Right lobe of liver (tissue), 6 donors: ENCODE results near the gene SAMD5. TPM values are rescaled to one million over a fixed set of nuclear protein-coding genes. Genes with fewer than 3 reads are reported as not detected.

Source experiments
- ATAC-seq, 4 donors: fragments of 200-7000 bp; cut with Tn5 transposase; one replicate each; pipeline ENCODE4 v1.9.1; 2020; ENCODE audit warnings: mild to moderate bottlenecking in 4 of 4, moderate library complexity in 4 of 4
- DNase-seq, 3 donors: peaks; one replicate each; pipeline ENCODE4 v3.0.0-alpha.2; 2020
- H3K27ac ChIP-seq, 3 donors: fragments of 200-600 bp; one replicate each; pipeline ENCODE4 v1.8.0; 2022
- H3K27me3 ChIP-seq, 2 donors: fragments of 200-600 bp; one replicate each; pipeline ENCODE4 v1.8.0; 2022
- H3K36me3 ChIP-seq, 4 donors: fragments of 200-600 bp; sonication (generic) in 1 of 4; one replicate each; pipeline versions ENCODE4 v1.5.1 to v1.8.0; 2017 to 2022; ENCODE audit warnings: control low read depth in 1 of 4
- H3K4me1 ChIP-seq, 4 donors: fragments of 200-600 bp; sonication (generic) in 1 of 4; one replicate each; pipeline versions ENCODE4 v1.5.1 to v1.8.0; 2017 to 2022; ENCODE audit warnings: control low read depth in 1 of 4
- H3K4me3 ChIP-seq, 3 donors: fragments of 200-600 bp; one replicate each; pipeline ENCODE4 v1.8.0; 2022
- H3K9me3 ChIP-seq, 4 donors: fragments of 200-600 bp; sonication (generic) in 1 of 4; one replicate each; pipeline versions ENCODE4 v1.5.1 to v1.8.0; 2017 to 2022; ENCODE audit warnings: control low read depth in 1 of 4
- POLR2A ChIP-seq: fragments of 450-650 bp; IDR thresholded peaks from one replicate; pipeline ENCODE4 v1.6.1; 2017; ENCODE audit warnings: antibody characterized with exemption, mild to moderate bottlenecking
- WGBS: methylation state at CpG from one replicate; pipeline ENCODE4 v1.1.6; 2018; ENCODE audit warnings: low coverage, low lambda C conversion rate; ENCODE audit not compliant: insufficient coverage; ENCODE audit errors: missing lambda C conversion rate; 5-methylcytosine and 5-hydroxymethylcytosine counted together
- intact Hi-C, 2 donors: fragments of 100-400 bp; cut with DNase I; formaldehyde crosslinking; loops; one replicate each; pipeline versions ENCODE4 v1.11.2 to v1.14.1; 2022
- total RNA-seq, 6 experiments: library from RNA; depleted of rRNA in 2 of 6; stranded (reverse); fragments of >200 nt in 2 of 6; fragmentation: NEBNext Ultra II Directional in 3 of 6; extraction: Animal tissue kit (Norgen Biotek cat#: 25700) in 3 of 6; gene quantifications; one replicate each; pipeline versions ENCODE4 v1.1.0 to v1.2.4, GENCODE V29; 2016 to 2023
- TF ChIP-seq, protein P1 (sequence below), 4 donors: fragments of 200-600 bp in 3 of 4; fragments of 450-650 bp in 1 of 4; IDR thresholded peaks; one replicate each; pipeline versions ENCODE4 v1.5.1 to v1.8.0; 2016 to 2022; ENCODE audit warnings: antibody characterized with exemption in 4 of 4, mild to moderate bottlenecking in 2 of 4
- donor health status: DM: no; HTN: yes; CAD: no.
- donor health status: DM: no; HTN: no; CAD: no.
- donor health status: DM: no; HTN: no; CAD: no.
- donor health status: DM: no; HTN: yes; CAD: no.
- donor health status: DM: no; HTN: yes; CAD: no.

SAMD5 gene
- total RNA-seq, 6 experiments from 2014 or later: 9.5 to 17.6 (median 11.5) TPM

DNA sequence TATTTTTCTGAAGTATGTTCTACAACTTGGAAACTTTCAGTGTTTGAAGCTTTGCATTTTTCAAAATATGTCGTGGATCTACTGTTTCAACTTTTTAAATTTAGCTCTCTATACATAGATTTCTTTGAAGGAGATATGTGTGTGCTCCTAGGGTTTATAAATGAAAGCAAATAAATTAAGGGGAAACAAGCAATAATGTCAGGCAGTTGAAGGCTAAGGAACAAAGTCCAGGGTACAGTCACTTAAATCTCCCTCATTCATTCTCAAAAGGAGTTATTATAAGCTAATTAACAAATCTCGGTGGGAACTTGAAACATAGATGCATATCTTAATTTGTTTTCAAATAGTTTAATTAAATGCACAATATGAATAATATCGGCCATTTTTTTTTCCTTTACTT lies 79.4 kb downstream of the SAMD5 start:
- Histone ChIP-seq H3K36me3 (no peaks in the 10 kb centered on the region), H3K27me3 (no peaks in the 10 kb centered on the region), H3K4me3 (no peak overlapping the region), H3K27ac (no peak overlapping the region), H3K9me3 (no peaks in the 10 kb centered on the region), H3K4me1 (peaks cover 0 to 10% (median 0%) of the 10 kb centered on the region in 4 donors)
- intact Hi-C loops: no loop called here
- DNase-seq (no peak), ATAC-seq (no peak)
- WGBS: 80% methylated on average over 3 of the region's 3 CpGs
- TF ChIP-seq POLR2A: no peak
- TF ChIP-seq, protein P1, sequence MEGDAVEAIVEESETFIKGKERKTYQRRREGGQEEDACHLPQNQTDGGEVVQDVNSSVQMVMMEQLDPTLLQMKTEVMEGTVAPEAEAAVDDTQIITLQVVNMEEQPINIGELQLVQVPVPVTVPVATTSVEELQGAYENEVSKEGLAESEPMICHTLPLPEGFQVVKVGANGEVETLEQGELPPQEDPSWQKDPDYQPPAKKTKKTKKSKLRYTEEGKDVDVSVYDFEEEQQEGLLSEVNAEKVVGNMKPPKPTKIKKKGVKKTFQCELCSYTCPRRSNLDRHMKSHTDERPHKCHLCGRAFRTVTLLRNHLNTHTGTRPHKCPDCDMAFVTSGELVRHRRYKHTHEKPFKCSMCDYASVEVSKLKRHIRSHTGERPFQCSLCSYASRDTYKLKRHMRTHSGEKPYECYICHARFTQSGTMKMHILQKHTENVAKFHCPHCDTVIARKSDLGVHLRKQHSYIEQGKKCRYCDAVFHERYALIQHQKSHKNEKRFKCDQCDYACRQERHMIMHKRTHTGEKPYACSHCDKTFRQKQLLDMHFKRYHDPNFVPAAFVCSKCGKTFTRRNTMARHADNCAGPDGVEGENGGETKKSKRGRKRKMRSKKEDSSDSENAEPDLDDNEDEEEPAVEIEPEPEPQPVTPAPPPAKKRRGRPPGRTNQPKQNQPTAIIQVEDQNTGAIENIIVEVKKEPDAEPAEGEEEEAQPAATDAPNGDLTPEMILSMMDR (IDR thresholded peaks at IDR 0.05): no peak

DNA sequence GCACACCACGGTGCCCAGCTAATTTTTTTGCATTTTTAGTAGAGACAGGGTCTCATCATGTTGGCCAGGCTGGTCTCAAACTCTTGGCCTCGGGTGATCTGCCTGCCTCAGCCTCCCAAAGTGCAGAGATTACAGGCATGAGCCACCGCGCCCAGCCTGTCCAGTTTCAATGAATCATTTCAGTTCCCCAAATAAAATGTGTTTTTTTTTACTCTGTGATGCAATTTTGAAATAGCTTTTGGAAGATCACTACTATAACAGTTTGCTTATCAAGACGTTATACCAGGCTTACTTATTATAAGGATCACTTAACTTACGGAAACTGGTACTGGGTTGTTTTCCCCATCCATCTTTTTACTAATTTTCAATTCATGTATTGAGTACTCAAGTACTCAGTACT lies 80.0 kb downstream of the SAMD5 start:
- H3K9me3 ChIP-seq: no peaks in the 10 kb centered on the region
- TF ChIP-seq, protein P1 (IDR thresholded peaks at IDR 0.05): no peak
- no peak for TF ChIP-seq POLR2A
- no peaks in the 10 kb centered on the region for H3K36me3 ChIP-seq
- peaks cover 0 to 10% (median 0%) of the 10 kb centered on the region in 4 donors for H3K4me1 ChIP-seq
- ATAC-seq (peak in 2 of 4 donors; percentile 35 to 50), DNase-seq (peak in 1 of 3 donors; percentile 38)
- no peaks in the 10 kb centered on the region for H3K27me3 ChIP-seq
- intact Hi-C loops: no loop called here
- no peak overlapping the region for H3K27ac ChIP-seq
- 72% methylated on average over 6 of the region's 6 CpGs for WGBS
- H3K4me3 ChIP-seq: no peak overlapping the region

DNA sequence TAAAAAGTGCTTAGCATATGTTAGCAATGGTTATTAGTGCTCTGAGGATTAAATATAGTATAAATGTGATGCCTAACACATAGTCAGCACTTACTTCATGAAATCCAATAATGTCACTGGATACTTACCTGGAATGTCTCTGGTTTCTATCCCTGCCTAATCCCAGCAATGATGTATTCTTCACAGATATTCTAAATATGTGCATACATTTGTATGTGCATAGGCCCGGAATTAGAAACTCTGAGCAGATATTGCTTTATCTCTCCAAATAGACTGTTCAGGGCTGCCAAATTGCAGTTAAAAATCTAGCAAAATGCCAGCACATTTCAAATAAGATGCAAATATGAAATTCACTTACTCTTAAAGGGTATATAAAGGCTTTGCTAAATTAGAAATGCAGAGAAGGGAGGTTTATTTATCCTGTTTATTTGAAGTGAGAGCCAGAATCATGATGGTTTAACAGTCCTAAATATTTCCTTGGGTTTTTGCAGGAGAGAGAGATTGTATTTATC lies 81.3 kb downstream of the SAMD5 start:
- 71% methylated on average over 1 of the region's 1 CpG for WGBS
- Histone ChIP-seq H3K9me3 (no peaks in the 10 kb centered on the region), H3K4me1 (peaks cover 0 to 10% (median 0%) of the 10 kb centered on the region in 4 donors), H3K36me3 (no peaks in the 10 kb centered on the region), H3K27ac (no peak overlapping the region), H3K4me3 (no peak overlapping the region), H3K27me3 (no peaks in the 10 kb centered on the region)
- intact Hi-C loops: no loop called here
- DNase-seq: no peak
- no peak for ATAC-seq
- TF ChIP-seq, protein P1 (IDR thresholded peaks at IDR 0.05): no peak
- TF ChIP-seq POLR2A: no peak

DNA sequence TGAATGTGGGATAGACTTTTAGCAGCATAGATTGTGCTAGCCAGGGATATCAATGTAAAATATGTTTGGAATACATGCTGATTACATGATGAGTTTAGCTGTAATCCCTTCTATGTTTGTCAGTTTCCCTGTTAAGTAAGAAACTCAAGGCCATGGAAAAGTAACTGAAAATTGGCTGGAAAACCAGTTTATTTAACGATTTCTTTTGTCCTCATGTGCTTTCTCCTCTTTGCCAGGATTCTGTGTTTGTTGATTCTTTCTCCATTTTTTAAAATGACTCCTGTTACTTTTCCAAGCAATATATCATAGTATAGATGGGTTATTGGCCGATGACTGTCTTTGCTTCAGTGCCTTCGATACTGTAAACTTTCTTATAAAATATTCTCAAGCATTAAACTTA lies 87.5 kb downstream of the SAMD5 start:
- H3K27me3 ChIP-seq: no peaks in the 10 kb centered on the region
- H3K36me3 ChIP-seq: no peaks in the 10 kb centered on the region
- no peaks in the 10 kb centered on the region for H3K4me1 ChIP-seq
- H3K9me3 ChIP-seq: no peaks in the 10 kb centered on the region
- H3K27ac ChIP-seq: no peak overlapping the region
- TF ChIP-seq, protein P1 (IDR thresholded peaks at IDR 0.05): no peak
- no peak for TF ChIP-seq POLR2A
- 68% methylated on average over 3 of the region's 3 CpGs for WGBS
- ATAC-seq (peak in 1 of 4 donors; percentile 29), DNase-seq (no peak)
- intact Hi-C loops: no loop called here
- no peak overlapping the region for H3K4me3 ChIP-seq
